Neutrophil (primary cell): ENCODE data around the gene WRAP53.

Source experiments
- H3K27ac ChIP-seq: fragments of 200-600 bp; sonication (generic); 2 replicates; pipeline ENCODE4 v1.5.1; 2016; ENCODE audit warnings: mild to moderate bottlenecking, moderate library complexity
- H3K27me3 ChIP-seq: fragments of 200-600 bp; sonication (generic); 2 replicates; pipeline ENCODE4 v1.6.0; 2016; ENCODE audit warnings: mild to moderate bottlenecking
- H3K36me3 ChIP-seq: fragments of 200-600 bp; sonication (generic); 2 replicates; pipeline ENCODE4 v1.5.1; 2017
- H3K4me1 ChIP-seq, 2 experiments: fragments of 200-600 bp in 1 of 2; sonication (generic) in 1 of 2; 1 replicate in 1 of 2; 2 replicates in 1 of 2; pipeline versions ENCODE4 v1.5.1 to v1.6.1; 2013 to 2016; ENCODE audit warnings: low read depth in 1 of 2, low read length in 1 of 2, mild to moderate bottlenecking in 1 of 2, moderate library complexity in 1 of 2; ENCODE audit not compliant: control insufficient read depth in 1 of 2, insufficient read depth in 1 of 2
- H3K4me3 ChIP-seq, 2 experiments: fragments of 200-600 bp in 1 of 2; sonication (generic) in 1 of 2; 1 replicate in 1 of 2; 2 replicates in 1 of 2; pipeline ENCODE4 v1.5.1; 2013 to 2016; ENCODE audit warnings: low read depth in 1 of 2, low read length in 1 of 2, mild to moderate bottlenecking in 1 of 2, moderate library complexity in 1 of 2
- H3K9me3 ChIP-seq: fragments of 200-600 bp; sonication (generic); 2 replicates; pipeline ENCODE4 v1.5.1; 2016
- CTCF ChIP-seq: fragments of 200-600 bp; sonication (generic); IDR thresholded peaks from 2 replicates; pipeline ENCODE4 v1.5.1; 2016; ENCODE audit warnings: antibody characterized with exemption

Gene WRAP53

GRCh38 chr17:7704601-7705268, 16.5 kb downstream of the WRAP53 start, which contains the start of gene EFNB3:
EFNB3 (plus strand) TSS chr17:7705202; CDS start chr17:7705599, 397 bp downstream.
- no peaks in the 10 kb centered on the region for H3K9me3 ChIP-seq
- H3K4me3 ChIP-seq, result no peak within 1 kb of the TSS
- H3K36me3 ChIP-seq, result peaks cover 26% of the 10 kb centered on the region
- H3K27ac ChIP-seq, result no peak within 1 kb of the TSS
- no peak for TF ChIP-seq CTCF
- H3K4me1 ChIP-seq, result no peaks in the 10 kb centered on the region
- peaks cover 66% of the 10 kb centered on the region for H3K27me3 ChIP-seq

GRCh38 chr17:7705269-7706255, 17.3 kb downstream of the WRAP53 start:
- H3K27ac ChIP-seq, result no peak overlapping the region
- no peaks in the 10 kb centered on the region for H3K9me3 ChIP-seq
- H3K4me3 ChIP-seq, result no peak overlapping the region
- H3K36me3 ChIP-seq, result peaks cover 26% of the 10 kb centered on the region
- no peak for TF ChIP-seq CTCF
- peaks cover 5 to 6% of the 10 kb centered on the region in 2 experiments for H3K4me1 ChIP-seq
- H3K27me3 ChIP-seq, result peaks cover 67% of the 10 kb centered on the region

GRCh38 chr17:7706631-7707354, 18.5 kb downstream of the WRAP53 start:
- Histone ChIP-seq H3K4me1 (peaks cover 10 to 11% of the 10 kb centered on the region in 2 experiments), H3K4me3 (no peak overlapping the region)

GRCh38 chr17:7707446-7707845, 19.2 kb downstream of the WRAP53 start:
- Histone ChIP-seq H3K36me3 (peaks cover 10% of the 10 kb centered on the region), H3K4me1 (peaks cover 10 to 11% of the 10 kb centered on the region in 2 experiments), H3K27me3 (peaks cover 86% of the 10 kb centered on the region), H3K27ac (no peak overlapping the region), H3K9me3 (no peaks in the 10 kb centered on the region), H3K4me3 (no peak overlapping the region)
- TF ChIP-seq CTCF, result no peak

More at GRCh38 chr17:7706631-7707354, 18.5 kb downstream of the WRAP53 start:
- H3K9me3 ChIP-seq, result no peaks in the 10 kb centered on the region
- peaks cover 16% of the 10 kb centered on the region for H3K36me3 ChIP-seq
- no peak for TF ChIP-seq CTCF
- H3K27me3 ChIP-seq, result peaks cover 80% of the 10 kb centered on the region
- H3K27ac ChIP-seq, result no peak overlapping the region
